Activated T-helper 17 cell treated with anti-CD3 and anti-CD28 coated beads, Interleukin-2, amount 50 U/mL, for 72 hours (primary cell): ENCODE data around the gene DYNLT2B. TPM values are rescaled to one million over a fixed set of nuclear protein-coding genes. Genes with fewer than 3 reads are reported as not detected.
"Not testable (repeated sequence)": the region's sequence is repeated elsewhere in the genome, so short reads cannot be mapped to it uniquely, and the experiment has no call there.

ENCODE experiments used
- ATAC-seq: fragments of 150-1000 bp; cut with Tn5 transposase; replicated peaks from 2 replicates; pipeline ENCODE4 v1.10.0; 2021; ENCODE audit warnings: mild to moderate bottlenecking, moderate library complexity
- H3K27ac Mint-ChIP-seq: one replicate; pipeline ENCODE4 v1.8.0; 2022; ENCODE audit warnings: mixed read lengths
- H3K27me3 Mint-ChIP-seq: one replicate; pipeline ENCODE4 v1.8.0; 2022; ENCODE audit warnings: mixed read lengths
- H3K36me3 Mint-ChIP-seq: one replicate; pipeline ENCODE4 v1.8.0; 2022; ENCODE audit warnings: low read depth, mild to moderate bottlenecking, mixed read lengths
- H3K4me1 Mint-ChIP-seq: one replicate; pipeline ENCODE4 v1.8.0; 2022; ENCODE audit warnings: mixed read lengths
- H3K4me3 Mint-ChIP-seq: one replicate; pipeline ENCODE4 v1.8.0; 2022; ENCODE audit warnings: mild to moderate bottlenecking, mixed read lengths
- H3K9me3 Mint-ChIP-seq: one replicate; pipeline ENCODE4 v1.8.0; 2022; ENCODE audit warnings: mixed read lengths
- total RNA-seq, 2 donors: library from RNA; stranded (reverse); gene quantifications; one replicate each; pipeline ENCODE4 v1.2.3, GENCODE V29; 2022

Gene DYNLT2B
- total RNA-seq: 10 to 100 TPM in 1 of 2 donors, 1 to 10 TPM in 1; 9.6 to 11.3 TPM

DNA sequence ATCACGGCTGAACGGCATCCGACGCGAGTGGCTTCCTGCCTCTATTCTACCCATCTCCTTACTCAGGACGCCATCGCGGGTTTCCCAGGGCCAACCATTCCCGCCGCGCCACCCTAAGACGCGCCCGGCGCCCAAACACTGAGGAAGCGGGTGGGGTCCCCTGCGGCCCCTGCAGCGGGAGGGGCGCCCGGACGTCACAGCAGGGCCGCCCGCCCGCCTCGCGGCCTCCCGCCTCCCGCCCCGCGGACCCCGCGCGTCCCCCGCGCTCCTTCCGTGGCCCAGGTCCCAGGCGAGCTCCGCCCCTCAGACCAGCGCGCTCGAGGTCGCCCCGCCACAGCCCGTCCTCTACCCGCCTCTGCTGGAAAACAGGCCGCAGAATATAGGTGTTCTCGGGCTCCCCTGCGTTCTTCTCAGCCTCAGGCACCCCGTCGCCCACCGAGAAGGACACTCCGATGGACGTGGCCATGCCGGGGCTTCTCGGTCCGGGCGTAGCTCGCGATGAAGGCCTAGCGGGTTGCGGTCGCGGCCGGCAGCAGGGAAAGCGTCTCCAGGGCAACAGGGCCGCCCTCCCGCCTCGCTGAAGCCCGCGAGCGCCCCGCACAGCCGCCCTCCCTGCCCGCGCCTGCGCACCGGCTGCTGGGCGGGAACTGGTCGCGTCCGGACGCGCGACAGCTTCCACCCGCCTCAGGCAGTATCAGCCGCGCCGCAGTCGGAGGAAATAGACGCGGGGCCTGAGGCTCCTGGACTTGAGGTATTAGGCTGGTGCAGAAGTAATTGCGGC, at the start of gene DYNLT2B:
Gene DYNLT2B (minus strand): TSS at position 554 of the 781 bp plus-strand sequence. CDS start 88 bp downstream, at position 466.
- H3K9me3 Mint-ChIP-seq: no peaks in the 10 kb centered on the region
- peaks cover 12% of the 10 kb centered on the region for H3K36me3 Mint-ChIP-seq
- H3K4me1 Mint-ChIP-seq: peaks cover 6% of the 10 kb centered on the region
- H3K27me3 Mint-ChIP-seq: no peaks in the 10 kb centered on the region
- peak; percentile 96 for ATAC-seq
- peak within 1 kb of the TSS; percentile 86 for H3K4me3 Mint-ChIP-seq
- H3K27ac Mint-ChIP-seq: peak within 1 kb of the TSS; percentile 93

DNA sequence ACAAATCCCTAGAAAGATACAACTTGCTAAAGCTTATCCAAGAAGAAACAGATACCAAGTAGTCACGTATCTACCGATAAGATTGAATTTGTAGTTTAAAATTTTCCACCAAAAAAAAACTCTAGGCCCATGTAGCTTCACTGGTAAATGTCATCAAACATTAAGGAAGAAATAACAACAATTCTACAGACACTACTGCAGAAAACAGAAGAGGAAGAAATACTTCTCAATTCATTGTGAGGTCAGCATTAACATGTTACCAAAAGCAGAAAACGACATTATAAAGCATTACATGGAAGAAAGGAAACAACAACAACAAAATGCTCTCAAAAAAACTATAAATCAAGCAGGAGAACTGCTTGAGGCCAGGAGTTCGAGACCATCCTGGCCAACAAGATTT, 47.7 kb upstream of the DYNLT2B start:
- H3K36me3 Mint-ChIP-seq: peaks cover 94% of the 10 kb centered on the region
- peaks cover 4% of the 10 kb centered on the region for H3K4me1 Mint-ChIP-seq
- no peak for ATAC-seq
- H3K9me3 Mint-ChIP-seq: no peaks in the 10 kb centered on the region
- no peak overlapping the region for H3K27ac Mint-ChIP-seq
- no peak overlapping the region for H3K4me3 Mint-ChIP-seq
- no peaks in the 10 kb centered on the region for H3K27me3 Mint-ChIP-seq

DNA sequence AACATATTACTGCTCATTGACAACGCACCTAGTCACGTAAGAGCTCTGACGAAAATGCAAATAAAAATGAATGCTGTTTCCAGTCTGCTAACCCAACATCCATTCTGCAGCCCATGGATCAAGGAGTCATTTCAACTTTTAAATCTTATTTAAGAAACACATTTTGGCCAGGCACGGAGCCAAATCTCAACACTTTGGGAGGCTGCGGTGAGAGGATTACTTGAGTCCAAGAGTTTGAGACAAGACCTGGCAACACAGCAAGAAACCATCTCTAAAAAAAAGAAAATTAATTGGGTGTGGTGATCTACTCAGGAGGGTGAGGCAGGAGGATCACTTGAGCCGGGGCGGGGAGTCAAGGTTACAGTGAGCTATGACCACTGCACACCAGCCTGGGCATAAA, 42.5 kb upstream of the DYNLT2B start:
- no peak for ATAC-seq
- H3K4me3 Mint-ChIP-seq: no peak overlapping the region
- no peaks in the 10 kb centered on the region for H3K27me3 Mint-ChIP-seq
- no peaks in the 10 kb centered on the region for H3K9me3 Mint-ChIP-seq
- H3K4me1 Mint-ChIP-seq: peaks cover 20% of the 10 kb centered on the region
- H3K27ac Mint-ChIP-seq: no peak overlapping the region
- peaks cover 95% of the 10 kb centered on the region for H3K36me3 Mint-ChIP-seq

DNA sequence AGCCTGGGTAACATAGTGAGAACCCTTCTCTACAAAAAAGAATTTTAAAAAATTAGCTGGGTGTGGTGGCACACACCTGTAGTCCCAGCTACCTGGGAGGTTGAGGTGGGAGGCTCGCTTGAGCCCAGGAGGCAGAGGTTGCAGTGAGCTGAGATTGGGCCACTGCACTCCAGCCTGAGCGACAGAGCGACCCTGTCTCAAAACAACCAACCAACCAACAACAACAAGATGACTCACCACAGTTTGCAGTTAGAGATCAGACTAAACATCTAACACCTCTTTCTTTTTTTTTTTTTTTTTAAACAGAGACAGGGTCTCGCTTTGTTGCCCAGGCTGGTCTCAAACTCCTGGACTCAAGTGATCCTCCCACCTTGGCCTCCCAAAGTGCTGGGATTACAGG, 40.5 kb upstream of the DYNLT2B start:
- Mint-ChIP-seq H3K4me1 (peaks cover 20% of the 10 kb centered on the region), H3K27ac (peak overlapping the region; percentile 66), H3K36me3 (peaks cover 97% of the 10 kb centered on the region)
- ATAC-seq, H3K9me3 Mint-ChIP-seq, H3K4me3 Mint-ChIP-seq, H3K27me3 Mint-ChIP-seq: not testable (repeated sequence)

DNA sequence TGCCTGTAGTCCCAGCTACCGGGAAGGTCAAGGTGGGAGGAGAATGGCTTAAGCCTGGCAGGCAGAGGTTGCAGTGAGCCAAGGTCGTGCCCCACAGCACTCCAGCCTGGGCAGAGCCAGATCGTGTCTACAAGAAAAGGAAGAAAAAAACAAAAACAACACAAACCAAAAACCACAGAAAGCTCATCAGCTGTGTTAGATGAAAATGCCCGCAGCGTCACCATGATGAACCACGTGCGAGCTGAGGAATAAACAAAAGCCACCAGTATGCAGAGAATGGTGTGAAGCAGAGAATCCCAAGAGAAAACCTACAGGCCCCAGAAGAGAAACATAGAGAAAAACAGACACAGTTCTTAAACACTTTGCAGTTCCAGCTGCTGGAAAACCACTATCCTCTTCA, 39.9 kb upstream of the DYNLT2B start:
- Mint-ChIP-seq H3K4me1 (peaks cover 20% of the 10 kb centered on the region), H3K4me3 (no peak overlapping the region), H3K36me3 (peaks cover 99% of the 10 kb centered on the region), H3K27me3 (no peaks in the 10 kb centered on the region), H3K27ac (peak overlapping the region; percentile 4), H3K9me3 (no peaks in the 10 kb centered on the region)
- peak; percentile 28 for ATAC-seq

DNA sequence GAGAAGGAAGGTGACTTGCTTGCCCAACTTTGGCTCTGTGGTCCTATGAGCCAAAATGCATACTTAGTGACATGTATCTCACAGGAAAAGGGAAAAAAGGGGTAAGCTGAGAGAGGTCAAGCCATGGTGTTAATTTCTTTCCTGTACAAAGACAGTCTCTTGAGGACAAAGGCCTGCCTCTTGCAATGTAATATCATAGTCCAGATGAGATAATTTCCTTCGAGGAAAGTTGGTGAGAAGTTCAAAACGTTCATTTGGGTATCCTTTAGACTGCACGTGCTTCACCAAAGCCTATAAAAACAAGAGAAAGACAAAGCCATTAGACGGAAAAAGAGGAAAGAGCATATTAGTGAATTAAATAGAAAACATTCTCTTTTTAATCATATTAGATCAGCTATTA, 38.5 kb upstream of the DYNLT2B start:
- Mint-ChIP-seq H3K9me3 (no peaks in the 10 kb centered on the region), H3K4me3 (no peak overlapping the region), H3K4me1 (peaks cover 20% of the 10 kb centered on the region), H3K36me3 (peaks cover 100% of the 10 kb centered on the region), H3K27me3 (no peaks in the 10 kb centered on the region), H3K27ac (no peak overlapping the region)
- ATAC-seq: no peak

DNA sequence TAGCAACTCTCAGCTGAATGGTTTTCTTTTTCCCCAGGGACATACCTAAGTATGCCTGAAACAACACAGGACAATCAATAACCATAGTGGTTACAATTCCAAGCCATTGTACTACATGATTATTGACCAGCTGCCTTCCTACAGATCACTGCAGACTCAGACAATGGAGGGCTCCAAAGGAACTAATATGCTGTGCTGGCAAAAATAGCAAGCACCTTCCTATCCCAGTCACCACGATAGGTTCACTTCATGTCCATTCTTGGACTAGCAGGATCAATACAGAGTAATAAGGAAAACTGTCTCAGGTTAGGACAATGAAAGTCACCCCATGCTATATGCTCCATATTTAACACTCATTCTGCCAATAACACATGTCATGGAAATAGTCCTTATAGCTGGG, 37.6 kb upstream of the DYNLT2B start:
- H3K4me3 Mint-ChIP-seq: no peak overlapping the region
- H3K36me3 Mint-ChIP-seq: peaks cover 100% of the 10 kb centered on the region
- H3K27me3 Mint-ChIP-seq: no peaks in the 10 kb centered on the region
- H3K4me1 Mint-ChIP-seq: peaks cover 15% of the 10 kb centered on the region
- no peaks in the 10 kb centered on the region for H3K9me3 Mint-ChIP-seq
- no peak for ATAC-seq
- no peak overlapping the region for H3K27ac Mint-ChIP-seq

DNA sequence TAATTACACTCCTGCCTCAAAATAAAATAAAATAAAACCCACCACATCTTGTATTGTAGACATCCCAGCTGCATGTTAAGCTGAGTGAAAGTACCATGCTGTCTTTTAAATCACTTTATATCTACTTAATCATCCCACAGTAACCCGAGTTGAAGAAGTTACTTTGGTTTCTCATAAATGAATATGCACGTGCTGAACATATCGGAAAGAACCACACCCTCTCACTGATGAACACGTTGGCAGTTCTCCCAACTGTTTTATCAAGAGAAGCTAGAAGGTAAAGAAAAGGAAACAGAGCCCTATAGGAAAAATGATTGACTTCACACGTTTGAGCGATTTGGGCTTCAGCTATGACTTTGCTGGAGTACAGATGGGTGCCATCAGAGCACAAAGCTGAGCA, 36.1 kb upstream of the DYNLT2B start:
- no peak for ATAC-seq
- Mint-ChIP-seq H3K36me3 (peaks cover 97% of the 10 kb centered on the region), H3K4me3 (no peak overlapping the region), H3K27me3 (no peaks in the 10 kb centered on the region), H3K4me1 (peaks cover 9% of the 10 kb centered on the region), H3K9me3 (no peaks in the 10 kb centered on the region), H3K27ac (no peak overlapping the region)

DNA sequence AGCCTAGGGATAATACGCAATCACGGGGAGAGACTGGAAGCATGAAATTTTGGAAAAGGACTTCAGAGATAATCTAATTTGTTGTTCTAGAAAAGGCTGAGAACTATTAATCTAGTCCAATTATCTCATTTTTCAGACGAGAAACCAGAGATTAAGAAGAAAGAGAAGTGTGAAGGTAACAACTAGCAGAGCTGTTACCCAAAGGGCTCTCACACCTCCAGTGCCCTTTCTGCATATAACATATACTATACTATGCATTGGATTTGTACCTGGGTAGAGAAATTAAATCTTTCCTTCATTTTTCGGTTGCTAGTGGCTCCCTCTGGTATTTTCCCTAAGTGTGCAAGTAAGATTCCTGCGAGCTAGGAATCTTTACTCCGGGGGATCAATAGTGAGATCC, 33.5 kb upstream of the DYNLT2B start:
- ATAC-seq: no peak
- no peaks in the 10 kb centered on the region for H3K9me3 Mint-ChIP-seq

DNA sequence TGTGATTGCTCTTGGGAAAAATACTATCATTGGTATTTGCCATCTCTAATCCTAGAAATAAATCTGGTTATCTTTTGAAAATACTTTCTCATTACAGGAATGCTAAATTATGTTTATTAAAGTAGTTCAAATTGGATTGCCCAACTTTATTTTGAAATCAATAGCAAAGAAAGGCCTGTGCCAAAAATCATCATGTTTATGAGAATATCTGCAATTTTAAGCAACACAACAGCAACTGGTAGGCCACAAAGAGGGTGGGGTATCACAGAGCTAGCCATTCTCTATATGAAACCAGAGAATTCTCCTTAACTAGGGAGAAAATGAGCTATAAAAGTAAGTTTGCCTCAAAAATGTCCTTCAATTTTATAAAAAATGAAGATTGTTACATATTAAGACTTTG, 32.0 kb upstream of the DYNLT2B start:
- Mint-ChIP-seq H3K36me3 (peaks cover 73% of the 10 kb centered on the region), H3K27ac (no peak overlapping the region), H3K4me1 (no peaks in the 10 kb centered on the region), H3K4me3 (no peak overlapping the region), H3K27me3 (no peaks in the 10 kb centered on the region), H3K9me3 (no peaks in the 10 kb centered on the region)
- no peak for ATAC-seq

More for the DNA sequence above, 33.5 kb upstream of the DYNLT2B start:
- H3K4me1 Mint-ChIP-seq: no peaks in the 10 kb centered on the region
- H3K4me3 Mint-ChIP-seq: no peak overlapping the region
- H3K27me3 Mint-ChIP-seq: no peaks in the 10 kb centered on the region
- peaks cover 83% of the 10 kb centered on the region for H3K36me3 Mint-ChIP-seq
- peak overlapping the region; percentile 21 for H3K27ac Mint-ChIP-seq

DNA sequence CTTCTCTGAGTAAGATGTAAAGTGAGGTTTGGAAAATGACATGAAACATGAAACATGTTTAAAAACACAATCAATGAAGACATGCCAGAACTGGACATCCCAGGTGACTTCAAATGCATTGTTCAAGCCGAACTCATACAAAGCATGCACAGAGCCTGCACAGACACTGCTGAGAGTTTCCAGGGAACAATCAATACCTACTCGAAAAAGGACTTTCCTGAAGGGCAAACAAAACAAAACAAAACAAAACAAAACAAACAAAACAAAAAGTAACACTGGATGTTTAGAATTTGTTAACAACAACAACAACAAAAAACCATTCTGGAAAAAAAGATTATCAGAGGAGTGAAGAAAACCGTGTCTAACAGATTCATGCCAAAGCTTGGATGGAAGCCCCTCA, 30.7 kb upstream of the DYNLT2B start:
- ATAC-seq: no peak
- Mint-ChIP-seq H3K4me3 (no peak overlapping the region), H3K27ac (no peak overlapping the region), H3K36me3 (peaks cover 60% of the 10 kb centered on the region), H3K9me3 (no peaks in the 10 kb centered on the region), H3K27me3 (no peaks in the 10 kb centered on the region), H3K4me1 (no peaks in the 10 kb centered on the region)

DNA sequence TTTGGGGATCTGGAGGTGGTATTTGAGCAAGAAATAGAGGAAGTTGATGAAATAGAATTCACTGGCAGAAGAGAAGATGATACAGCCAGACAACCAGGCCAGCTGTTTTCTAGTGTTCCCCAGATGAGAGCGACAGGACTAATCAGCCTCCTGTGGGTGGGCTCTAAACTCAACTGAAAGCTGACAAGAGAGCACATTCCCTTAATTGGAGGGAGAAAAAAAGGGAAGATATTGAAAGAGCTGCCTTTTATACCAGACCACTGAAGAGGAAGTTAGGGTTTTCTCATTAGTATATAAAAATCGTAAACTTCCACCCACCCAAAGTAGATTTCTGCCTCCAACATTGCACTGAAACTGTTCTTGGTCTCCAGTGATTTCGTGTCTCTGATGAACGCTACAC, 26.6 kb upstream of the DYNLT2B start:
- Mint-ChIP-seq H3K4me1 (no peaks in the 10 kb centered on the region), H3K36me3 (peaks cover 22% of the 10 kb centered on the region), H3K9me3 (no peaks in the 10 kb centered on the region), H3K27me3 (no peaks in the 10 kb centered on the region), H3K4me3 (no peak overlapping the region), H3K27ac (no peak overlapping the region)
- no peak for ATAC-seq

DNA sequence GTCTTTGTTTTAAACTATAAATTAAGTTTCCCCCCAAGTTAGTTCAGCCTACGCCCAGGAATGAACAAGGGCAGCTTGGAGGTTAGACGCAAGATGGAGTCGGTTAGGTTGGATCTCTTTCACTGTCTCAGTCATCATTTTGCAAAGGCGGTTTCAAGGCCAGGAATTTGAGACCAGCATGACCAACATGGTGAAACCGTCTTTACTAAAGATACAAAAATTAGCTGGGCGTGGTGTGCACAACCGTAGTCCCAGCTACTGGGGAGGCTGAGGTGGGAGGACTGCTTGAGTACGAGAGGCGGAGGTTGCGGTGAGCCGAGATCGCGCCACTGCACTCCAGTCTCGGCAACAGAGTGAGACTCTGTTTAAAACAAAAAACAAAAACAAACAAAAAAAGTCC, 25.9 kb upstream of the DYNLT2B start:
- H3K4me3 Mint-ChIP-seq, H3K4me1 Mint-ChIP-seq, H3K27me3 Mint-ChIP-seq, H3K9me3 Mint-ChIP-seq, H3K27ac Mint-ChIP-seq, ATAC-seq: not testable (repeated sequence)
- peaks cover 15% of the 10 kb centered on the region for H3K36me3 Mint-ChIP-seq

DNA sequence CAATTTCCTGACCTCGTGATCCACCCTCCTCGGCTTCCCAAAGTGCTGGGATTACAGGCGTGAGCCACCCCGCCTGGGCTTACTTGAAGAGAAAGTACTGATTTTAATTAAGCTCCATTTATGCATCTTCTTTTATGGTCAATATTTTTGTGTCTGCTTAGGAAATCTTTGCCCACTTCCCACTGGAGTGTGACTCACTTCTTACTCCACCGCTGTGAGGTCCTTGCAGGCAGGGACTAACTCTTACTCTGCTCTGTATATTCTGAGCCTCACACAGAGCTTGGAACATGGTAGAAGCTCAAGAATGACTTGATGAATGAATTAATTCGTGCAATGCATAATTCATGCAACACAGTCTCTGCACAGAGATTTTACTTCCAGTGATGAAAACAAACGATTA, 23.1 kb upstream of the DYNLT2B start:
- Mint-ChIP-seq H3K36me3 (peaks cover 5% of the 10 kb centered on the region), H3K4me1 (no peaks in the 10 kb centered on the region), H3K27ac (no peak overlapping the region), H3K4me3 (no peak overlapping the region), H3K9me3 (no peaks in the 10 kb centered on the region), H3K27me3 (peaks cover 3% of the 10 kb centered on the region)
- no peak for ATAC-seq

DNA sequence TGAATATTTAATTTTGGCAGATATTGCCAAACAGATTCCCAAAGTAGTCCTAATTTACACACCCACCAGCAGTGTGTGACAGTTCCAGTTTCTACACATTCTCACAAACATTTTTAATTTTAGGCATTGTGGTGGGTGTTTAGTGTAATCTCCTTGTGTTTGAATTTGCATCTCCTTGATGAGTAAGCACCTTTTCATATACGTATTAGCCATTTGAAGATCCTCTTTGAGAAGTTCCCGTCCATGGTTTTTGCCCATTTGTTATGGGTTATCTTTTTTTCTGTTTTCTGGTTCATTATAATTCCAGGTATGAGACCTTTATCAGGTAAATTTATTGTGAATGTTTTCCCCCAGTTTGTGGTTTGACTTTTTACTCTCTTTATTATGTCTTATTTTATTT, 22.4 kb upstream of the DYNLT2B start:
- no peak overlapping the region for H3K4me3 Mint-ChIP-seq

More for the DNA sequence above, 22.4 kb upstream of the DYNLT2B start:
- Mint-ChIP-seq H3K36me3 (peaks cover 3% of the 10 kb centered on the region), H3K9me3 (no peaks in the 10 kb centered on the region), H3K4me1 (no peaks in the 10 kb centered on the region), H3K27me3 (peaks cover 3% of the 10 kb centered on the region), H3K27ac (no peak overlapping the region)
- peak; percentile 26 for ATAC-seq
